Activated CD8-positive, alpha-beta memory T cell treated with anti-CD3 and anti-CD28 coated beads, Interleukin-2, amount 10 ng/mL, durations not matched to agents 7 days and 5 days (primary cell): Measurements from ENCODE around the gene SERPINB10. TPM values are rescaled to one million over a fixed set of nuclear protein-coding genes. Genes with fewer than 3 reads are reported as not detected.

ENCODE experiments used
- ATAC-seq: fragments of 150-1000 bp; cut with Tn5 transposase; one replicate; pipeline ENCODE4 v1.10.0; 2021; ENCODE audit warnings: moderate library complexity
- CTCF ChIA-PET: fragments of 350-600 bp; sonication (Branson Sonifier 250); formaldehyde crosslinking; loops from one replicate; lab custom pipeline; 2021; ENCODE audit warnings: antibody characterized with exemption; lab: Charles Lee
- DNase-seq: peaks from one replicate; pipeline ENCODE4 v3.0.0-alpha.2; 2020
- H3K27ac Mint-ChIP-seq: one replicate; pipeline ENCODE4 v1.8.0; 2021; ENCODE audit warnings: mild to moderate bottlenecking, mixed read lengths
- H3K27me3 Mint-ChIP-seq: one replicate; pipeline ENCODE4 v1.8.0; 2021; ENCODE audit warnings: mixed read lengths
- H3K36me3 Mint-ChIP-seq: one replicate; pipeline ENCODE4 v1.8.0; 2021; ENCODE audit warnings: mild to moderate bottlenecking, mixed read lengths
- H3K4me1 Mint-ChIP-seq: one replicate; pipeline ENCODE4 v1.8.0; 2021; ENCODE audit warnings: mixed read lengths
- H3K4me3 Mint-ChIP-seq: one replicate; pipeline ENCODE4 v1.8.0; 2021; ENCODE audit warnings: mild to moderate bottlenecking, moderate library complexity, mixed read lengths
- H3K9me3 Mint-ChIP-seq: one replicate; pipeline ENCODE4 v1.8.0; 2022; ENCODE audit warnings: low read depth, mixed read lengths
- total RNA-seq, 2 experiments: library from RNA; stranded (reverse); gene quantifications; one replicate each; pipeline ENCODE4 v1.2.3, GENCODE V29; 2021

SERPINB10 gene
- total RNA-seq, 2 experiments from 2014 or later, result 0.14 TPM; not detected in 1

DNA sequence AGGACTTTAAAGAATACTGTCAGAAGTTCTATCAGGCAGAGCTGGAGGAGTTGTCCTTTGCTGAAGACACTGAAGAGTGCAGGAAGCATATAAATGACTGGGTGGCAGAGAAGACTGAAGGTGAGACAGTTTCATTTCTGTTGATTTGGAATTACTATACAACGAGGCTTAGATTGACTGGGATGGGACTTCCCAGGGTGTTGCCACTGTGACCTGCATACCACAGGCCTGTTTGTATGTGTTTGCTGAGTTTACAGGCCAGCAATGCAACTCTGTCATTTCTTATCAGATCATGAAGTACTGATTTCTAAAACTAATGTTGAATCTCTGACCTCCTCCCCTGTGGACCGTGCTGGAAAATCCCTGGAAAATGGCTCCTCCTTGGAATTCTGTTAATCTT, 74.0 kb downstream of the SERPINB10 start:
- no peak for DNase-seq
- H3K9me3 Mint-ChIP-seq, result no peaks in the 10 kb centered on the region
- H3K36me3 Mint-ChIP-seq, result no peaks in the 10 kb centered on the region
- H3K4me3 Mint-ChIP-seq, result no peak overlapping the region
- no peak for ATAC-seq
- no peaks in the 10 kb centered on the region for H3K27me3 Mint-ChIP-seq
- H3K4me1 Mint-ChIP-seq, result peaks cover 21% of the 10 kb centered on the region
- no peak overlapping the region for H3K27ac Mint-ChIP-seq
- CTCF ChIA-PET, result no interaction called here

DNA sequence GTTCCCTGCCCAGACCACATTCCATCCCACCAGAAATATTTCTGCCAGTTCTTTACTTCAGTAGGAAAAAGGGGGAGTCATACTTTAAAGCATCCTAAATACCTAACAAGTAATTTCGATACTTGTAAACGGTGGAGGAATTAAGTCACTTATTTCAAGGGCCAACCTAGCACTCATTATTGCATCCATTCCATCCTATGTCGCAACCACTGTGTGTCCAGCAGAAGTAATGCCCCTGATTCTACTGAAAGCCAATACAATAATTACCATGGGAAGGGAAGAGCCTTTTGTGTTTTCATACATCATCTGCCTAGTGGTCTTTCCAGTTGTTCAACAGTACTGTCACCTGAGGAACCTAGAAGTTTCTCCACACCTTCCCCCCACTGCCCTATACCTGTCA, 74.6 kb downstream of the SERPINB10 start:
- CTCF ChIA-PET, result no interaction called here
- ATAC-seq, result no peak
- peaks cover 1% of the 10 kb centered on the region for H3K36me3 Mint-ChIP-seq

More for the DNA sequence above, 74.6 kb downstream of the SERPINB10 start:
- H3K27ac Mint-ChIP-seq, result no peak overlapping the region
- H3K4me3 Mint-ChIP-seq, result no peak overlapping the region
- no peaks in the 10 kb centered on the region for H3K27me3 Mint-ChIP-seq
- no peaks in the 10 kb centered on the region for H3K9me3 Mint-ChIP-seq
- DNase-seq, result no peak
- peaks cover 21% of the 10 kb centered on the region for H3K4me1 Mint-ChIP-seq

Other genes starting within 250 kb of the SERPINB10 start
- not detected for gene SERPINB3, start 246.1 kb upstream of the SERPINB10 start, total RNA-seq
- not detected for gene SERPINB11, start 205.0 kb upstream of the SERPINB10 start, total RNA-seq
- gene SERPINB7, start 132.5 kb upstream of the SERPINB10 start, total RNA-seq, result not detected
- not detected for gene SERPINB2, start 20.3 kb upstream of the SERPINB10 start, total RNA-seq
- gene HMSD, start 41.3 kb downstream of the SERPINB10 start, total RNA-seq, result 1 to 10 TPM; 1.6 to 5.5 TPM
- 1 to 10 TPM; 2.9 to 7.2 TPM for gene SERPINB8, start 62.1 kb downstream of the SERPINB10 start, total RNA-seq
- not detected for gene LINC00305, start 241.1 kb downstream of the SERPINB10 start, total RNA-seq